ENCODE measurements around the gene AHRR. TPM values are rescaled to one million over a fixed set of nuclear protein-coding genes. Genes with fewer than 3 reads are reported as not detected.

Gene AHRR
- total RNA-seq, 1 donor from 2014 or later: 11.3 TPM

- Histone ChIP-seq H3K36me3 (no peaks in the 10 kb centered on the region), H3K9me3 (no peaks in the 10 kb centered on the region), H3K4me1 (no peaks in the 10 kb centered on the region), H3K4me3 (no peak overlapping the region), H3K27me3 (no peaks in the 10 kb centered on the region), H3K27ac (no peak overlapping the region)
- no peak for TF ChIP-seq CTCF (IDR thresholded peaks at IDR 0.05)
- TF ChIP-seq POLR2A (IDR thresholded peaks at IDR 0.05): no peak
- no peak for TF ChIP-seq POLR2AphosphoS5 (IDR thresholded peaks at IDR 0.05; ENCODE audit: insufficient read depth in 1 of 2, low read depth in 1 of 2)
- intact Hi-C loops (cut with DNase I): no loop called here
- peak; percentile 80 to 91 for DNase-seq (ENCODE audit: extremely low spot score in 2 of 2)
These were observed 14.2 kb downstream of the AHRR start for GRCh38 chr5:335740-336038.

GRCh38 chr5:337563-338130 lies 16.1 kb downstream of the AHRR start:
- H3K27me3 ChIP-seq: no peaks in the 10 kb centered on the region
- no peaks in the 10 kb centered on the region for H3K4me1 ChIP-seq
- no peak for DNase-seq (ENCODE audit: extremely low spot score in 2 of 2)
- no peak overlapping the region for H3K4me3 ChIP-seq
- no peak overlapping the region for H3K27ac ChIP-seq
- intact Hi-C loops (cut with DNase I): no loop called here
- TF ChIP-seq POLR2AphosphoS5 (IDR thresholded peaks at IDR 0.05; ENCODE audit: insufficient read depth in 1 of 2, low read depth in 1 of 2): no peak
- no peak for TF ChIP-seq CTCF (IDR thresholded peaks at IDR 0.05)
- TF ChIP-seq POLR2A (IDR thresholded peaks at IDR 0.05): no peak
- H3K36me3 ChIP-seq: no peaks in the 10 kb centered on the region
- no peaks in the 10 kb centered on the region for H3K9me3 ChIP-seq

- DNase-seq (ENCODE audit: extremely low spot score in 2 of 2): peak in 1 of 2 donors; percentile 58
- intact Hi-C loops (cut with DNase I): no loop called here
- H3K9me3 ChIP-seq: no peaks in the 10 kb centered on the region
- H3K27ac ChIP-seq: no peak overlapping the region
- peaks cover 7% of the 10 kb centered on the region for H3K4me1 ChIP-seq
- no peaks in the 10 kb centered on the region for H3K27me3 ChIP-seq
- no peaks in the 10 kb centered on the region for H3K36me3 ChIP-seq
- no peak for TF ChIP-seq POLR2A (IDR thresholded peaks at IDR 0.05)
- no peak for TF ChIP-seq CTCF (IDR thresholded peaks at IDR 0.05)
- no peak for TF ChIP-seq POLR2AphosphoS5 (IDR thresholded peaks at IDR 0.05; ENCODE audit: insufficient read depth in 1 of 2, low read depth in 1 of 2)
- H3K4me3 ChIP-seq: peak overlapping the region in 1 of 2 donors; percentile 50
These were observed 21.3 kb downstream of the AHRR start for GRCh38 chr5:342501-343460.

GRCh38 chr5:343461-344401 lies 22.2 kb downstream of the AHRR start:
- H3K4me3 ChIP-seq: peak overlapping the region; percentile 40 to 50
- H3K27me3 ChIP-seq: no peaks in the 10 kb centered on the region
- H3K36me3 ChIP-seq: no peaks in the 10 kb centered on the region
- peaks cover 7% of the 10 kb centered on the region for H3K4me1 ChIP-seq
- no peak for TF ChIP-seq CTCF (IDR thresholded peaks at IDR 0.05)
- no peak for TF ChIP-seq POLR2AphosphoS5 (IDR thresholded peaks at IDR 0.05; ENCODE audit: insufficient read depth in 1 of 2, low read depth in 1 of 2)
- no peak for TF ChIP-seq POLR2A (IDR thresholded peaks at IDR 0.05)
- peak in 1 of 2 donors; percentile 95 for DNase-seq (ENCODE audit: extremely low spot score in 2 of 2)
- intact Hi-C loops (cut with DNase I): no loop called here
- H3K27ac ChIP-seq: peak overlapping the region; percentile 51
- no peaks in the 10 kb centered on the region for H3K9me3 ChIP-seq
